ENCODE measurements around the gene RBM23.

DNA sequence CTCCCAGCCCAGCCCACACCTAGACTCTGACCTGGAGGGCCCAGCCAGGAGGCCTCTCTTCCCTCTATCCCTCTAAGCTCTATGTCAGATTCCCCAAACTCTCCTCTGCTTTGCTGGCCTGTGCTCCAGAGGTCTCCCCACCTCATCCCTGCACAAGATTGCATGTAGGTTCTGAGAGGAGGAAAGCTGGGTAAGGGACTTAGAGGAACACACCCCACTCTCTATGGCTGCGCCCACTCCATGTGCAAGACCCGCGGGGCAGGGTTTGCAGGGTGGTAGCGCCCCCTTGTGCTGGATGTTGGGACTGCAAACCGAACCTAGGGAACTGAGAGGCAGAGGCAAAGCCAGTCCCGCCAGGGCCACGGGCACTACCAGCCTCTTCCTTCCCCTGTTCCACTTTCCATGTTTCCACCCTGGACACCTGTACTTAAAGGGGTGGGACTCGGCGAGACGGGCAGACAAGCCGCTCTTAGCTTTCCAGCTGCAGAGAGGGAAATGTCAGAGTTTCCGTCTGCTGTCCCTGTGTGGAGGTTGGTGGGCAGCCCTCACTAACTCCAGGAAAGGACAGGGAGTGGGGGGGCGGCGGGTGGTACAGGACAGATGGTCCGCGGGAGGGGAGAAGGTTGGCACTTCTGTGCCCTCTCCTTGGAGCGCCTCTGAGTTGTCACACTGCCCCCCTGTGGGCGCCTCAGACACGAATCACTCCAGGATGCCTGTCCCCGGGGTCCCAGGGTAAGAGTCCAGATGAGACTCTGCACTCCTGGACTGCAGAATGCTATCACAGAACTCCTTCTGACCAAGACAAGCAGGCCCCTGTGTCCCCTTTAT lies 65.8 kb downstream of the RBM23 start:
- TF ChIP-seq, protein P1, sequence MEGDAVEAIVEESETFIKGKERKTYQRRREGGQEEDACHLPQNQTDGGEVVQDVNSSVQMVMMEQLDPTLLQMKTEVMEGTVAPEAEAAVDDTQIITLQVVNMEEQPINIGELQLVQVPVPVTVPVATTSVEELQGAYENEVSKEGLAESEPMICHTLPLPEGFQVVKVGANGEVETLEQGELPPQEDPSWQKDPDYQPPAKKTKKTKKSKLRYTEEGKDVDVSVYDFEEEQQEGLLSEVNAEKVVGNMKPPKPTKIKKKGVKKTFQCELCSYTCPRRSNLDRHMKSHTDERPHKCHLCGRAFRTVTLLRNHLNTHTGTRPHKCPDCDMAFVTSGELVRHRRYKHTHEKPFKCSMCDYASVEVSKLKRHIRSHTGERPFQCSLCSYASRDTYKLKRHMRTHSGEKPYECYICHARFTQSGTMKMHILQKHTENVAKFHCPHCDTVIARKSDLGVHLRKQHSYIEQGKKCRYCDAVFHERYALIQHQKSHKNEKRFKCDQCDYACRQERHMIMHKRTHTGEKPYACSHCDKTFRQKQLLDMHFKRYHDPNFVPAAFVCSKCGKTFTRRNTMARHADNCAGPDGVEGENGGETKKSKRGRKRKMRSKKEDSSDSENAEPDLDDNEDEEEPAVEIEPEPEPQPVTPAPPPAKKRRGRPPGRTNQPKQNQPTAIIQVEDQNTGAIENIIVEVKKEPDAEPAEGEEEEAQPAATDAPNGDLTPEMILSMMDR (IDR thresholded peaks at IDR 0.05) = peak; percentile 89 to 99 (median 95)
- peak in 1 of 2 donors; percentile 17 for TF ChIP-seq POLR2A (IDR thresholded peaks at IDR 0.05)
